Panc1 (cell line): ENCODE results near the gene SLC52A3. TPM values are rescaled to one million over a fixed set of nuclear protein-coding genes. Genes with fewer than 3 reads are reported as not detected.

Experiments used
- ATAC-seq: fragments of 200-7000 bp; cut with Tn5 transposase; 2 replicates; pipeline ENCODE4 v1.9.1; 2020; ENCODE audit warnings: mild to moderate bottlenecking, moderate library complexity
- BruUV-seq: library from RNA; stranded (reverse); fragments of 400-500 nt; replicated peaks from 2 replicates; lab custom pipeline; 2021; lab: Mats Ljungman, UMichigan
- CTCF ChIA-PET: fragments of 300-600 bp; sonication (Branson Sonifier 250); formaldehyde crosslinking; loops from one replicate; lab custom pipeline; 2022; ENCODE audit warnings: antibody characterized with exemption; lab: Charles Lee
- POLR2A ChIA-PET: fragments of 300-600 bp; sonication (Branson Sonifier 250); formaldehyde crosslinking; loops from one replicate; lab custom pipeline; 2022; ENCODE audit warnings: antibody characterized with exemption; lab: Charles Lee
- DNase-seq: peaks from one replicate; pipeline ENCODE4 v3.0.0-alpha.2; 2010; ENCODE audit warnings: low read depth, low spot score
- H3K27ac ChIP-seq: 2 replicates; pipeline ENCODE4 v1.5.1; 2011; ENCODE audit warnings: mild to moderate bottlenecking, low read length, inconsistent platforms
- H3K27me3 ChIP-seq: fragments of 200-500 bp; sonication (Bioruptor generic); 2 replicates; pipeline ENCODE4 v1.6.0; 2014; ENCODE audit warnings: low read length, inconsistent platforms; ENCODE audit not compliant: control insufficient read depth, insufficient read depth
- H3K36me3 ChIP-seq: fragments of 200-500 bp; sonication (Bioruptor generic); 2 replicates; pipeline ENCODE4 v1.5.1; 2014; ENCODE audit warnings: inconsistent platforms, mild to moderate bottlenecking, low read length, moderate library complexity; ENCODE audit not compliant: control insufficient read depth, insufficient read depth
- H3K4me1 ChIP-seq: 2 replicates; pipeline ENCODE4 v1.5.1; 2011; ENCODE audit warnings: inconsistent platforms, mild to moderate bottlenecking, low read length, moderate library complexity; ENCODE audit not compliant: control insufficient read depth, insufficient read depth
- H3K4me3 ChIP-seq, 2 experiments: 2 replicates each; pipeline ENCODE4 v1.5.1; 2011 to 2012; ENCODE audit warnings: low read depth in 2 of 2, low read length in 2 of 2, mild to moderate bottlenecking in 2 of 2, inconsistent platforms in 1 of 2, moderate library complexity in 1 of 2
- H3K9me3 ChIP-seq: fragments of 200-500 bp; sonication (Bioruptor generic); 2 replicates; pipeline ENCODE4 v1.5.1; 2014; ENCODE audit warnings: low read depth, mild to moderate bottlenecking, inconsistent platforms, low read length, moderate library complexity; ENCODE audit not compliant: control insufficient read depth, insufficient read depth
- POLR2AphosphoS5 ChIP-seq: IDR thresholded peaks from 2 replicates; pipeline ENCODE4 v1.6.1; 2012; ENCODE audit warnings: mild to moderate bottlenecking, low read depth, low read length, moderate library complexity
- SIN3A ChIP-seq: IDR thresholded peaks from 2 replicates; pipeline ENCODE4 v1.6.1; 2012; ENCODE audit warnings: low read depth, mild to moderate bottlenecking, low read length, moderate library complexity, borderline replicate concordance; ENCODE audit not compliant: insufficient read depth
- TCF7L2 ChIP-seq: IDR thresholded peaks from 2 replicates; pipeline ENCODE4 v1.6.1; 2011; ENCODE audit warnings: mild to moderate bottlenecking, low read depth, low read length, inconsistent platforms
- in situ Hi-C: cut with HindIII; loops from 2 replicates; pipeline ENCODE4 v1.10.0; 2016; ENCODE audit warnings: low sequenced_read_pairs, low pct_unique_long_range_greater_than_20kb
- intact Hi-C: fragments of 100-400 bp; cut with micrococcal nuclease; formaldehyde crosslinking; loops from one replicate; pipeline ENCODE4 v1.10.0; 2022; ENCODE audit not compliant: unreplicated experiment
- total RNA-seq: library from RNA; stranded (reverse); gene quantifications from one replicate; pipeline ENCODE4 v1.2.1, GENCODE V29; 2021; ENCODE audit not compliant: unreplicated experiment
- TF ChIP-seq, protein P1 (sequence below), 2 experiments: IDR thresholded peaks; 2 replicates each; pipeline ENCODE4 v1.6.1; 2011 to 2012; ENCODE audit warnings: low read depth in 2 of 2, control low read depth in 1 of 2, low read length in 1 of 2, mild to moderate bottlenecking in 1 of 2, moderate library complexity in 1 of 2; ENCODE audit not compliant: insufficient read depth in 1 of 2
- TF ChIP-seq, protein P2 (sequence below): fragments of 450-650 bp; IDR thresholded peaks from 2 replicates; pipeline ENCODE4 v1.5.1; 2017; ENCODE audit warnings: mild to moderate bottlenecking

Gene SLC52A3
- total RNA-seq, 1 experiment from 2014 or later, result 6.4 TPM

DNA sequence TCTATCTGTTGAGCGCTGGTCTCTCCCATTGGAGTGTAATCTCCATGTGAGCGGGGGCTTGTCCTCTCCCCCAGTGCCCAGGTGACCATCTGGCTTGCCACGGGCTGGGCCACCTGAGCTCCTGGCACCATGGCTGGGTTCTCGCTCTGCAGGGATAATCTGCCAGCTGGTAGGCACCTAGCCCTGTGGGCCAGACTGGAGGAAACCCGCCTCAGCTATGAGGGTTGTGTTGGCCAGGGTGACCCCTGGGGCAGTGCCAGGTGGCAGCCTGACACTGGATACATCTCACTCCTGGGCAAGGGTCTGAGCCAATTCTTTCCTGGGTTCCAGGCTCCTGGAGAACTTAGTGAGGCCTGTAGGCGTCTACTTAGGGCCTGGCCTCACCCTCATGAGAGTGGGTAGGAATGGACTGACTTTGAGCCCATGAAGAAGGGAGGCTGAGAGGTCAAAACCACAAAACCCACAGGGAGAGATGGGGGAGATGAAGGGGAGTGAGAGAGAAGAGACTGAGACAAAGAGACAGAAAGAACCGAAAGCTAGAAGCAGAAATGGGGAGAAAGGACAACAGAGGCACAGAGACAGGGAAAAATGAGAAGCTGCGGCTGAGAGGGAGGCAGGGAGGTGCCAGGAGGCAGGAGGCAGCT is 5.8 kb upstream of the SLC52A3 start:
- ATAC-seq (no peak), DNase-seq (no peak)
- POLR2A ChIA-PET, result no interaction called here
- CTCF ChIA-PET, result no interaction called here
- H3K27ac ChIP-seq, result no peak overlapping the region
- intact Hi-C loops (no loop called here), in situ Hi-C loops (no loop called here)
- H3K4me1 ChIP-seq, result 0 out of 2 replicates have a peak, but pooled peaks cover 2% of the 10 kb centered on the region
- H3K36me3 ChIP-seq, result no peaks in the 10 kb centered on the region
- H3K9me3 ChIP-seq, result no peaks in the 10 kb centered on the region
- TF ChIP-seq POLR2AphosphoS5, result no peak
- TF ChIP-seq, protein P1, sequence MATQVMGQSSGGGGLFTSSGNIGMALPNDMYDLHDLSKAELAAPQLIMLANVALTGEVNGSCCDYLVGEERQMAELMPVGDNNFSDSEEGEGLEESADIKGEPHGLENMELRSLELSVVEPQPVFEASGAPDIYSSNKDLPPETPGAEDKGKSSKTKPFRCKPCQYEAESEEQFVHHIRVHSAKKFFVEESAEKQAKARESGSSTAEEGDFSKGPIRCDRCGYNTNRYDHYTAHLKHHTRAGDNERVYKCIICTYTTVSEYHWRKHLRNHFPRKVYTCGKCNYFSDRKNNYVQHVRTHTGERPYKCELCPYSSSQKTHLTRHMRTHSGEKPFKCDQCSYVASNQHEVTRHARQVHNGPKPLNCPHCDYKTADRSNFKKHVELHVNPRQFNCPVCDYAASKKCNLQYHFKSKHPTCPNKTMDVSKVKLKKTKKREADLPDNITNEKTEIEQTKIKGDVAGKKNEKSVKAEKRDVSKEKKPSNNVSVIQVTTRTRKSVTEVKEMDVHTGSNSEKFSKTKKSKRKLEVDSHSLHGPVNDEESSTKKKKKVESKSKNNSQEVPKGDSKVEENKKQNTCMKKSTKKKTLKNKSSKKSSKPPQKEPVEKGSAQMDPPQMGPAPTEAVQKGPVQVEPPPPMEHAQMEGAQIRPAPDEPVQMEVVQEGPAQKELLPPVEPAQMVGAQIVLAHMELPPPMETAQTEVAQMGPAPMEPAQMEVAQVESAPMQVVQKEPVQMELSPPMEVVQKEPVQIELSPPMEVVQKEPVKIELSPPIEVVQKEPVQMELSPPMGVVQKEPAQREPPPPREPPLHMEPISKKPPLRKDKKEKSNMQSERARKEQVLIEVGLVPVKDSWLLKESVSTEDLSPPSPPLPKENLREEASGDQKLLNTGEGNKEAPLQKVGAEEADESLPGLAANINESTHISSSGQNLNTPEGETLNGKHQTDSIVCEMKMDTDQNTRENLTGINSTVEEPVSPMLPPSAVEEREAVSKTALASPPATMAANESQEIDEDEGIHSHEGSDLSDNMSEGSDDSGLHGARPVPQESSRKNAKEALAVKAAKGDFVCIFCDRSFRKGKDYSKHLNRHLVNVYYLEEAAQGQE (IDR thresholded peaks at IDR 0.05; ENCODE audit: insufficient read depth in 1 of 2, low read depth in 2 of 2, low read length in 1 of 2), result no peak
- TF ChIP-seq, protein P2, sequence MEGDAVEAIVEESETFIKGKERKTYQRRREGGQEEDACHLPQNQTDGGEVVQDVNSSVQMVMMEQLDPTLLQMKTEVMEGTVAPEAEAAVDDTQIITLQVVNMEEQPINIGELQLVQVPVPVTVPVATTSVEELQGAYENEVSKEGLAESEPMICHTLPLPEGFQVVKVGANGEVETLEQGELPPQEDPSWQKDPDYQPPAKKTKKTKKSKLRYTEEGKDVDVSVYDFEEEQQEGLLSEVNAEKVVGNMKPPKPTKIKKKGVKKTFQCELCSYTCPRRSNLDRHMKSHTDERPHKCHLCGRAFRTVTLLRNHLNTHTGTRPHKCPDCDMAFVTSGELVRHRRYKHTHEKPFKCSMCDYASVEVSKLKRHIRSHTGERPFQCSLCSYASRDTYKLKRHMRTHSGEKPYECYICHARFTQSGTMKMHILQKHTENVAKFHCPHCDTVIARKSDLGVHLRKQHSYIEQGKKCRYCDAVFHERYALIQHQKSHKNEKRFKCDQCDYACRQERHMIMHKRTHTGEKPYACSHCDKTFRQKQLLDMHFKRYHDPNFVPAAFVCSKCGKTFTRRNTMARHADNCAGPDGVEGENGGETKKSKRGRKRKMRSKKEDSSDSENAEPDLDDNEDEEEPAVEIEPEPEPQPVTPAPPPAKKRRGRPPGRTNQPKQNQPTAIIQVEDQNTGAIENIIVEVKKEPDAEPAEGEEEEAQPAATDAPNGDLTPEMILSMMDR, result no peak
- TF ChIP-seq SIN3A, result no peak
- no peak for TF ChIP-seq TCF7L2
- no peak overlapping the region for H3K4me3 ChIP-seq
- no peaks in the 10 kb centered on the region for H3K27me3 ChIP-seq
- no TSS peak for BruUV-seq

DNA sequence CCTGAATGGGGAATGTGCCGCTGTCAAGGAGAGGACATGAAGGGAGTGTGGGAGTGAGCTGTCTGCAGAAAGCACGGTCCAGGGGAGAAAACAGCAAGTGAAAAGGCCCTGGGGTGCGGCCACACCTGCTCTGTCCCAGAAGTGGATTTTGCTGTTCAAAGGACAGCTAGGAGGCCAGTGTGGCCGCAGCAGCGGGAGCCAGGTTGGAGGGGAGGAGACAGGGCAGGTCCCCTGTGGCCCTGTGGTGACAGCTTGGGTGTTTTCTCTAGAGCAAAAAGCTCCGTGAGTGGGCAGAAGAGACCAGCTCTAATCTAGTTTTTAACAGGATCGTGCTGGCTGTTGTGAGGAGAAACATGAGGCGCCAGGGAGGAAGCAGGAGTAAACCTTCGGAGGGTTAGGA is 4.5 kb upstream of the SLC52A3 start:
- intact Hi-C loops, result no loop called here
- POLR2A ChIA-PET, result interaction anchor here (0.5 kb wide), 1 partner anchor 60 kb away, joined by 7 read pairs; no protein-coding TSS in a partner anchor
- ATAC-seq, result no peak
- H3K36me3 ChIP-seq, result no peaks in the 10 kb centered on the region
- H3K27me3 ChIP-seq, result no peaks in the 10 kb centered on the region
- H3K27ac ChIP-seq, result no peak overlapping the region
- in situ Hi-C loops, result no loop called here
- TF ChIP-seq, protein P2, result no peak
- TF ChIP-seq, protein P1 (IDR thresholded peaks at IDR 0.05; ENCODE audit: insufficient read depth in 1 of 2, low read depth in 2 of 2, low read length in 1 of 2), result no peak
- TF ChIP-seq TCF7L2 (no peak), SIN3A (no peak), POLR2AphosphoS5 (no peak)
- BruUV-seq, result no TSS peak
- DNase-seq, result no peak
- H3K9me3 ChIP-seq, result no peaks in the 10 kb centered on the region
- 0 out of 2 replicates have a peak, but pooled peaks cover 5% of the 10 kb centered on the region for H3K4me1 ChIP-seq
- H3K4me3 ChIP-seq, result no peak overlapping the region
- CTCF ChIA-PET, result interaction anchor here (0.5 kb wide), 1 partner anchor 11 kb away, joined by 3 read pairs; no protein-coding TSS in a partner anchor
